Measurements from ENCODE around the gene SLC39A3.

- no peak for TF ChIP-seq SUZ12 (IDR thresholded peaks at IDR 0.05; ENCODE audit: low read length)
- TF ChIP-seq, protein P1, sequence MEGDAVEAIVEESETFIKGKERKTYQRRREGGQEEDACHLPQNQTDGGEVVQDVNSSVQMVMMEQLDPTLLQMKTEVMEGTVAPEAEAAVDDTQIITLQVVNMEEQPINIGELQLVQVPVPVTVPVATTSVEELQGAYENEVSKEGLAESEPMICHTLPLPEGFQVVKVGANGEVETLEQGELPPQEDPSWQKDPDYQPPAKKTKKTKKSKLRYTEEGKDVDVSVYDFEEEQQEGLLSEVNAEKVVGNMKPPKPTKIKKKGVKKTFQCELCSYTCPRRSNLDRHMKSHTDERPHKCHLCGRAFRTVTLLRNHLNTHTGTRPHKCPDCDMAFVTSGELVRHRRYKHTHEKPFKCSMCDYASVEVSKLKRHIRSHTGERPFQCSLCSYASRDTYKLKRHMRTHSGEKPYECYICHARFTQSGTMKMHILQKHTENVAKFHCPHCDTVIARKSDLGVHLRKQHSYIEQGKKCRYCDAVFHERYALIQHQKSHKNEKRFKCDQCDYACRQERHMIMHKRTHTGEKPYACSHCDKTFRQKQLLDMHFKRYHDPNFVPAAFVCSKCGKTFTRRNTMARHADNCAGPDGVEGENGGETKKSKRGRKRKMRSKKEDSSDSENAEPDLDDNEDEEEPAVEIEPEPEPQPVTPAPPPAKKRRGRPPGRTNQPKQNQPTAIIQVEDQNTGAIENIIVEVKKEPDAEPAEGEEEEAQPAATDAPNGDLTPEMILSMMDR (IDR thresholded peaks at IDR 0.05; ENCODE audit: control extremely low read depth in 1 of 3, insufficient read depth in 1 of 3, low read depth in 1 of 3, low read length in 3 of 3), result no peak
- peak; percentile 84 for TF ChIP-seq CREB1 (IDR thresholded peaks at IDR 0.05)
- no peak for TF ChIP-seq RNF2 (IDR thresholded peaks at IDR 0.05; ENCODE audit: borderline replicate concordance, low read depth, low read length, missing control alignments, poor library complexity, severe bottlenecking)
- no peak for TF ChIP-seq EZH2 (IDR thresholded peaks at IDR 0.05; ENCODE audit: low read depth, low read length, severe bottlenecking)
- TF ChIP-seq POLR2A (IDR thresholded peaks at IDR 0.05; ENCODE audit: control extremely low read depth in 1 of 2, low read depth in 2 of 2, low read length in 2 of 2), result peak in 1 of 2 experiments; percentile 43; a peak in 1 of 3 replicates
- no peak for TF ChIP-seq ATF3 (IDR thresholded peaks at IDR 0.05; ENCODE audit: insufficient read depth, low read depth, low read length)
- no peak for TF ChIP-seq RFX5 (IDR thresholded peaks at IDR 0.05; ENCODE audit: borderline replicate concordance, low read depth, low read length)
- no peak for TF ChIP-seq POLR2AphosphoS5 (IDR thresholded peaks at IDR 0.05; ENCODE audit: low read depth, low read length)
- no peak for TF ChIP-seq BRCA1 (IDR thresholded peaks at IDR 0.05; ENCODE audit: low read depth, low read length)
- TF ChIP-seq NRF1 (IDR thresholded peaks at IDR 0.05; ENCODE audit: low read depth, low read length), result no peak
- no peak for TF ChIP-seq RAD21 (IDR thresholded peaks at IDR 0.05 in 1 of 2, conservative IDR thresholded peaks at IDR 0.05 in 1 of 2; ENCODE audit: low read depth in 2 of 2, low read length in 2 of 2)
- no peak for TF ChIP-seq BACH1 (IDR thresholded peaks at IDR 0.05; ENCODE audit: low read length)
Measured at GRCh38 chr19:2702170-2703076, 37.4 kb downstream of the SLC39A3 start, which contains the start of gene GNG7.

Measured in H1 (cell line).